ENCODE results near the gene PRKACG.
"Not testable (repeated sequence)": the region's sequence is repeated elsewhere in the genome, so short reads cannot be mapped to it uniquely, and the experiment has no call there.

Gene PRKACG

DNA sequence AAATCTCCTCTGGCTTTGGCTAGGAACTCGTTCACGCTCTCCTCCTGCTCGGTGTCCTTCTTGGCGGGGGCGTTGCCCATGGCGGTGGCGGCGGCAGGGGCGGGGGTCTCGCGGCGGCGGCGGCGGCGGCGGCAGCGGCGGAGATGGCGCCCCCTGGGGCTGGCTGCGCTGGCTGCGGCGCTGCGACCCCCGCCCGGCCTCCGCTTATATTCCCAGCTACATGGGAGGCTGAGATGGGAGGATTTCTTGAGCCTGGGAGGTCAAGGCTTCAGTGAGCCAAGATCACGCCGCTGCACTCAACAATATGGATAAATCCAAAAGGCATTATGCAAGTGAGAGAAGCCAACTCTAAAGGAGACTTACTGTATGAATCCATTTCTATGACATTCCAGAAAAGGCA is at the start of gene PRKACG:
Gene PRKACG (minus strand): TSS at position 101 of the 400 bp plus-strand sequence. CDS start 21 bp downstream, at position 80.
- DNase-seq (ENCODE audit: low spot score): no peak

DNA sequence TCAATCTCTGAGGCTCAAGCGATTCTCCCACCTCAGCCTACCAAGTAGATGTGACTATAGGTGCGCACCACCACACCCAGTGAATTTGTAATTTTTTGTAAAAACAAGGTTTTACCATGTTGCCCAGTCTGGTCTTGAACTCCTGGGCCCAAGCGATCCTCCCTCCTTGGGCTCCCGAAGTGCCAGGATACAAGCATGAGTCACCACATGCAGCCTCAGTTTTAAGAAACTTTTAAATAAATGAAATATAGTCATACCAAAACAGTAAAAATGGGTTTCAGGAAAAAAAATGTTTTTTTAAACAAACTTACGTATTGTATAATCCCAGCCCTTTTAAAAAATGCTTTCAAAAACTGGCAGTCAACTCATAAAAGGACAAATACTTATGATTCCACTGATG is 48.3 kb upstream of the PRKACG start:
- no peak for DNase-seq (ENCODE audit: low spot score)

DNA sequence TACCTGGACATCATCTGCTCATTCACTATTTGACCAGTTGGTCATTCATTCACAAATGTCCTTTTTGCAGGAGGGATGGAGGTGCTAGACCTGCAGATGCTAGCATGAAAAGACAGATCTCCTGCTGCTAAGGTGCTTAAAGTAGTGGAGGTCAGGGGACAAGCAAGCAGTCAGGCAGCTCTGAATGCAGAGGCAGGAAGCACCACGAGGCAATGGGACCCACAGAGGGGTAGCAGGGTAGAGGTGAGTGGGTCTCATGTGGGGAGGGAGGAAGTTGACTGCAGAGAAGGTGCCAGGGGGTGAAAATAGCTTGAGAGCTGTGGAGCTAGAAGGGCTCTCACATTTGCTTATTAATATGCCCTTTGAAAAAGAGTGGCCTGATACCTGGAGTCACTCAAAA is 46.9 kb upstream of the PRKACG start:
- DNase-seq (ENCODE audit: low spot score): no peak

DNA sequence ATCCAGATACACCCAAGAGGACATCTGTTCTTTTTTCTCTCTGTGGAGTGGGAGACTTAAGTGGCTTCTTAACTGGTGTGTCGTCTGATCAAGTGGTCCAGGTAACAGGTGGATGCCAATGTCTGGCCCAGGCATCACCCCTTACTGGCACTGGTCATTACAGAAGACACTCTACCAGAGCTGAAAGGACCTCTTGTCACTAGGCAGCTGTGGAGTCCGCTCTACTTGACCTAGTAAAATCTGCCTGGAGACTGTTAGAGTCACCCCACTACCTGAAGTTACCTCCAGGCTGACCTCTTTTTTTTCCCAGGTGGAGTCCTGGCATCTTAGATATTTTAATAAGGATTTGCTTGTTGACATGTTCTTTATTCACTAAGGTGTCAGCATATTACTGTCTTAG is 44.2 kb upstream of the PRKACG start:
- DNase-seq (ENCODE audit: low spot score): no peak

DNA sequence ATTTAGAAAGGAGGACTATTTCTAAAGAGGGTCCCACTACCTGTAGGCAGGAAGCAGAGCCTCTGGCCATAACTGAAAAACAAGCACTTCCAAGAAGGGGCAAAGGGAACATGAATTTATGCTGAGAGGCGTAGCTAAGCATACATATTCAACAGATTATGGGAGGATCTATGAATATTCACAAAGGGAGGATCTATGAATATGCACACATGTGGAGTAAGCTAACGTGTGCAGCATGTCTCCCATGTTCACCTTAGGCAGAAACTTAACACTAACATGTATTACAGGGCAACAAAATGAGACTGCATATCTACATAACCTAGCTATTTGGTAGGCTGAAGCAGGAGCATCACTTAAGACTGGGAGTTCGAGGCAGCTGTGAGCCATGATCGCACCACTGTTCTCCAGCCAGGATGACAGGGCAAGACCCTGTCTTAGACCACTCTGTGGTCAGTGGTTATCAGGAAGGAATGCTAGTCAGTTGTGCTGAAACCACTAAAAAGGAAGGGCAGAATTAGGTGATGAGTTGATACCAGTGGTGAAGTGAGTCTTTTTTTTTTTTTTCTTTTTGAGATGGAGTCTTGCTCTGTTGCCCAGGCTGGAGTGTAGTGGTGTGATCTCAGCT is 42.4 kb upstream of the PRKACG start:
- no peak for DNase-seq (ENCODE audit: low spot score)

DNA sequence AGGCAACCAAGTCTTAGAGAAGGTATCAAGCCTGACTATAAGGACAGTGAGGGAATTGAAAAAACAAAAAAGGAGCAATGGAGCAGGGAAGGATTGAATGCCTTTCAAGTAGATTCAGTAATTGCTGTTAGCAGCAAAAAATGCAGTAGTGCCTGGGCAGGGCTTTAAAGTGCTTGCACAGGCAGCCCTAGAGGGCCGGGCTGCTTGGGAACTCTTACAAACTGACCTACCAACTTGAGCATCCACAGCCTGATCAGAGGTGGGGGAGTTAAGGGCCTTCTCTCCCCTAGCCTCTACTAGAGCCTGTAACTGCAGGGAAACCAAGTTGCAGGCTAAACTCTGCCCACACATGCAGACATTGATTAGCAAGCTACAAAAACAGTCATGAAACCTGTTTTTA is 41.1 kb upstream of the PRKACG start:
- no peak for DNase-seq (ENCODE audit: low spot score)

DNA sequence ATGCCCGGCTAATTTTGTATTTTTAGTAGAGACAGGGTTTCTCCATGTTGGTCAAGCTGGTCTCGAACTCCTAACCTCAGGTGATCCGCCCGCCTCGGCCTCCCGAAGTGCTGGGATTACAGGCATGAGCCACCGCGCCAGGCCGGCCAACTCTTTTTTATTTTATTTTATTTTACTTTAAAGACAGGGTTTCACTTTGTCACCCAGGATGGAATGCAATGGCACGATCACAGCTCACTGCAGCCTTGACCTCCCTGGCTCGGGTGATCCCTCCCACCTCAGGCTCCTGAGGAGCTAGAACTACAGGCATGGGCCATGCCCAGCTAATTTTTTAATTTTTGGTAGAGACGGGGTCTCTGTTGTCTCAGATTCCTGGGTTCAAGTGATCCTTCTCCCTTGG is 37.0 kb upstream of the PRKACG start:
- not testable (repeated sequence) for DNase-seq (ENCODE audit: low spot score)

DNA sequence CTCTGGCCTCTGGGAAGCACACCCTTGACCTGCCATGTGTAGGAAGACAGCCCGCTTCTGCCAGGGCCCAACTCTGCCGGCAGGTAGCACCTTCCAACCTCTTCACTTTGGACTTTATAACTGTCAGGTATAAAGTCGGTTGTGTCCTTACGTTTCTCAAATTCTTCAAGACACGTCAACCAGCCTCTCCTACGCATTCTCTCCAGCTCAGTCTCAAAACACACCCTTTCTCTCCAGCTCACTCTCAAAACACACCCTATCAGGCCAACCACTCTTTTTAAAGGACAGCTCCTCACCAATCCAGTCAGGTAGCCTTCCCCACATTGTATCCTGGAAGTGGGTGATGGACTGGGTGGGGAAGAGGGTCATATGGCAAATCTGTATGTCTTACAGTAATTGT is 35.2 kb upstream of the PRKACG start:
- DNase-seq (ENCODE audit: low spot score): no peak

DNA sequence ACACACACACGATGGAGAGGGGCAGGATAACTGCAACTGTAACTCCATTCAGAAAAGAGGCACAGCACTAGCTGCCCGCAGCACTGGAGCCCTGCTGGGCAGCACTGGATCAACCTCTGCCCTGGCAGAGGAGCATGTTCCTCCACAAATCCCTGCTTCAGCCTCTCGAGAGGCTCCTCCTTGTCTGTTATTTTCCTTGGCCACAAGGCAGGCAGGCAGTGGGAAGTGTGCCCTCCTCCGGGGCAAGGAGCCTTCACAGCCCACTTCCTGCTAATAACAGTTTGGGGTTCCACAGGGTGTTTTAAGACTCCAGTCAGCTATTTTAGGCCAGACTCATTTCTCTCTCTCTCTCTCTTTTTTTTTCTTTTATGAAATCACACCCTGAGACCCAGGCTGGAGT is 33.5 kb upstream of the PRKACG start:
- DNase-seq (ENCODE audit: low spot score): no peak

DNA sequence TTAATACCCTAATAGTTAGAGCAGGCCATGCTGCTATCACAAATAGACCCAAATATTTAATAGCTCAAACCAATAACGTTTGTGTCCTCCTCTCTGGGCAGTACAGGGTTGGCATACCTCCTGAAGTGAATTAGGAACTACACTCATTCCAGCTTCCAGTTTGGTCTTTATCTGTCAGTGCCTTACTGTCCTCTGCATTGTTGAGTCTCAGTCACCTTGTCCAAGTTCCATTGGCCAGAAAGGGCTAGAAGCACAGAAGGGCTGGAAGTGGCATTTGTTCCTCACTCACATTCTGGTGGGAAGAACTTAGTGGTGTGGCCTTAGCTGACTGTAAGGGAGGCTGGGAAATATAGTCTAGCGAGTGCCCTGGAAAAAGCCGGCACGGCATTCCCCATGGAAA is 32.8 kb upstream of the PRKACG start:
- DNase-seq (ENCODE audit: low spot score): no peak

DNA sequence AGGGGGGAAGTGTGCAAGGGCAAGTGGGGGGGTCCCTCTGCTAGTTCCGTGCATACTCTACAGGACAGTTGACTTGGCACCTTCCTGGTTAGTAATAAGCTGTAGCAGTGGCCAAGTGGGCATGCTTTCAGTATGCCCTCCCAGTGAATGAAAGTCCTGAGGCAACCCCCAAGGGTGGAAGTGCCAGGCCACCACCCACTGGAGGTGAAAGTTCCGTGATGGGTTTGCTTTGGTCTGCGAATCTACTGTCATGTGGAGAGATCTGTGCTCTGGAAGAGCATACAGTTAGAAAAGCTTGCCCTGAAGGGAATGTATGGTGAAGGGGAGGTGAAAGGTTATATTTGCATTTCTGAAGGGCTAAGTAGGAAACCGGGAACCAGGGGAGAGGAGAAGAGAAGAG is 31.9 kb upstream of the PRKACG start:
- DNase-seq (ENCODE audit: low spot score): no peak

DNA sequence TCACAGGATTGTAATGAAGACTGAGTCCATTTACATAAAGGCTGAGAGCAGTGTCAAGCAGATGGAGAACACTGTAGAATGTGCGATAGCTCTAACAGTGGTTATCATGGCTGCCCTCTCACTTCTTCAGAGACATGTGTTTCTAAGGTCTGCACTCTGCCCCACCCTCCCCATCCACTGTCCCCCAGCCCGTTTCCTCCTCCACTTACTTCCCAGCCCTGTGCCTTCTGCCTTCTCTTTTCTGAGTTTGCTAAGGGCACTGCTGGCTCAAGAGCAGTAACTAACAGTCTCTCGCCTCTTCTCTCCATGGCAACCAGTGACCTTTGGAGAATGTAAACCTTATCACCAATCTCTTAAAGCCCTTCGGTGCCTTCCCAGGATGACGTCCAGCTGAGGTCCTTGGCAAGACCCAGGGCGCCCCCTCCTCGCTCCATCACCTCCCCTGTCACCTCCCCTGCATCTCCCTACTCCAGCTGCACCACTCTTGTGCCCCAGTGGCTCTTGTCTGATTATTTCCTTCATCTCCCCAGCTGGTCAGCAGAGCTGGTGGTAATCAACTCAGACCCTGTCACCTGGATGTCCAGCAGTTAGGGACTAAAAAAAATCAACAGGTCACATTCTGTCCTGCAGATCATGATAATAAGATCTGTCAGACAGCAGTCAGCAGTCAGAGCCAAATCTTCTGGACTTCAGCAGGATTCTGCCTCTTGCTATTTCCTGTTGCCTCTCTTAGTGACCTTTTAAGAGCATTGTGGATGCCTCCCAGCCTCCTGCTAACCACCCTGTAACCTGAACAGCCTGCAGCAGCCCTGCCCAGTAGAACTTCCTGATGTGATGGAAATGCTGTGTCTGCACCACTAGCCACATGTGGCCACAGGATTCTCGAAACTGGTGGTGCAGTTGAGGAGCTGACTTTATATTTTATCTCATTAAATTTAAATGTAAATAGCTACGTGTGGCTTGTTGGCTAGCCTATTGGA is 30.6 kb upstream of the PRKACG start:
- no peak for DNase-seq (ENCODE audit: low spot score)

DNA sequence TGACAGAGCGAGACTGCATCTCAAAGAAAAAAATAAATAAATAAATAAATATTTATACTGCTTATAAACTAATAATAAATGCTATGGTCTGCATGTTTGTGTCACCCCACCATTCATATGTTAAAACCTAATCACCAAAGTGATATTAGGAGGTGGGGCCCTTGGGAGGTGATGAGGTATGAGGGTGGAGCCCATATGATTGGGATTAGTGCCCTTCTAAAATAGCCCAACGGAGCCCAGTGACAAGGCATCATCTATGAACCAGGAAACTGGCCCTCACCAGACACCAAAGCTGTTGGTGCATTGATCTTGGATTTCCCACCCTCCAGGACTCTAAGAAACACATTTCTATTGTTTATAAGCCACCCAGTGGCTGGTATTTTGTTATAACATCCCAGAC is 26.7 kb upstream of the PRKACG start:
- DNase-seq (ENCODE audit: low spot score): no peak

DNA sequence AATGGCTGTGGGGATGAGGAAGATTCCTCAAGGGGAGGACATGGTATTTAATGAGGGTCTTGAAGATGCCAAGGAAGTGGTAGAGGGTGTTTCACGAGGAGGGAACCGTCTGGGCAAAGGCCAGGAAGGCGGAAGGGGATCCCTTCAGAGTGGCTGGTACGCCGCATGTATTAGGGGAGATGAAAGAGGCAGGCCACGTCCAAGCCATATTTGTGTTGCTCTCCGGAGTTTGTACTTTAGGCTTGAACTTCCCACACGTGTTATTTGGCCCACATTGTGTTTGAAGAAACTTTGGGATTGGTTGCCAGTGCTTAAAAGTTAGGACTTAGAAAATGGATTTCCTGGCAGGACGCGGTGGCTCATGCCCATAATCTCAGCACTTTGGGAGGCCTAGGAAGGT is 22.9 kb upstream of the PRKACG start:
- no peak for DNase-seq (ENCODE audit: low spot score)

DNA sequence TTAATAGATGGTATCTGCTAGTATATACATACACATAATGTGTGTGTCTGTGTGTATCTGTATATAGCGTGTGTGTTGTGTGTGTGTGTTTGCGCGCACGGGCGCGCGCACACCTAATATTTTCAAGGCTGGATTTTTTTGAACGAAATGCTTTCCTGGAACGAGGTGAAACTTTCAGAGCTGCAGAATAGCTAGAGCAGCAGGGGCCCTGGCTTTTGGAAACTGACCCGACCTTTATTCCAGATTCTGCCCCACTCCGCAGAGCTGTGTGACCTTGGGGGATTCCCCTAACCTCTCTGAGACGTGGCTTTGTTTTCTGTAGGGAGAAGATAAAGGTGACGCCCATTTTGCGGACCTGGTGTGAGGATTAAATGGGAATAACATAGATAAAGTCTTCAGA is 22.4 kb upstream of the PRKACG start:
- peak; percentile 17 for DNase-seq (ENCODE audit: low spot score)

DNA sequence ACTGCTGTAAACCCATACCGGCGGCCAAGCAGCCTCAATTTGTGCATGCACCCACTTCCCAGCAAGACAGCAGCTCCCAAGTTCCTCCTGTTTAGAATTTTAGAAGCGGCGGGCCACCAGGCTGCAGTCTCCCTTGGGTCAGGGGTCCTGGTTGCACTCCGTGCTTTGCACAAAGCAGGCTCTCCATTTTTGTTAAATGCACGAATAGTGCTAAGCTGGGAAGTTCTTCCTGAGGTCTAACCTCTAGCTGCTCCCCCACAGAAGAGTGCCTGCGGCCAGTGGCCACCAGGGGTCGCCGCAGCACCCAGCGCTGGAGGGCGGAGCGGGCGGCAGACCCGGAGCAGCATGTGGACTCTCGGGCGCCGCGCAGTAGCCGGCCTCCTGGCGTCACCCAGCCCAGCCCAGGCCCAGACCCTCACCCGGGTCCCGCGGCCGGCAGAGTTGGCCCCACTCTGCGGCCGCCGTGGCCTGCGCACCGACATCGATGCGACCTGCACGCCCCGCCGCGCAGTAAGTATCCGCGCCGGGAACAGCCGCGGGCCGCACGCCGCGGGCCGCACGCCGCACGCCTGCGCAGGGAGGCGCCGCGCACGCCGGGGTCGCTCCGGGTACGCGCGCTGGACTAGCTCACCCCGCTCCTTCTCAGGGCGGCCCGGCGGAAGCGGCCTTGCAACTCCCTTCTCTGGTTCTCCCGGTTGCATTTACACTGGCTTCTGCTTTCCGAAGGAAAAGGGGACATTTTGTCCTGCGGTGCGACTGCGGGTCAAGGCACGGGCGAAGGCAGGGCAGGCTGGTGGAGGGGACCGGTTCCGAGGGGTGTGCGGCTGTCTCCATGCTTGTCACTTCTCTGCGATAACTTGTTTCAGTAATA is 21.8 kb upstream of the PRKACG start, which contains the start of gene FXN:
Gene FXN (plus strand): TSS at position 315 of the 871 bp plus-strand sequence. CDS start 31 bp downstream, at position 346.
- peak; percentile 57 for DNase-seq (ENCODE audit: low spot score)

DNA sequence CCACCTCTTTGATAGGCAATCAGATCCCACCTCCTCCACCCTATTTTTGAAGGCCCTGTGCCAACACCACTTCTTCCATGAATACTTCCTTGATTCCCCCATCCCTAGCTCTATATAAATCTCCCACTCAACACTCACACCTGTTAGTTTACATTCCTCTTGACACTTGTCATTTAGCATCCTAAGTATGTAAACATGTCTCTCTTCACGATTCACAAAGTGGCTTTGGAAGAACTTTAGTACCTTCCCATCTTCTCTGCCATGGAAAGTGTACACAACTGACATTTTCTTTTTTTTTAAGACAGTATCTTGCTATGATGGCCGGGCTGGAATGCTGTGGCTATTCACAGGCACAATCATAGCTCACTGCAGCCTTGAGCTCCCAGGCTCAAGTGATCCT is 20.2 kb upstream of the PRKACG start:
- no peak for DNase-seq (ENCODE audit: low spot score)

DNA sequence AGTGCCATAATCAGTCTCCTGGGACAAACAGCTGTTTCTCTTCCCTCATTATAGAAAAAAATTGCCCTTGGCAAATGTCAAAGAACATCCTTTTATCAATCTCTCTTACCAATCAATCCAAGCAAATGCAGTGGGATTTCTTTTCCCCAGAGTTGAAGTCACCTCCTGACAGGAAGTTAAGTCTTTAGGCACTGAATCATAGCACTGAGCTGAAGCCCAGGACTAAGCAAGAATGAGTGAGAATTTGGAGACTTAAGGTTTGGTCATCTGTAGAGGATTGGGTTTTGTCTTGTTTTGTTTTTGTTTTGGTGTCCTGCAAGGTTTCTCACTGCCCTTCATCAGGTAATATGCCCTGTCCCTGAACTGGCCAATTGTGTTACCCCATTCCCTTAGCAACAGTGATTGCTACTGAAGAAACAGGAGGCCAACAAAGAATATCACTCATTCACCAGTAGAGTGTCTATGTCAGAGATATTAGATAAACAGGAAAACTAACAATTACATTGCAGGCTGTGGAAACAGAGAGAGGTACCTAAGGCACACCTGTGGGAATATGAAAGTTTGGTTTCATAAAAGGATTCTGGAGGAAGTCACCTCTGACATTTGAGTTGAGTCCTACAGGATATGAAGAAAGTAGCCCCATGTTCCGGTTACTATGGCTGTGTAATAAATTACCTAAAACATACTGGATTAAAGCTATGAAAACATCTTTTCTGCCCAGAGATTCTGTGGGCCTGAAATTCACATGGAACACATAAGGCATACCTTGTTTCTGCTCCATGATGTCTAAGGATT is 17.1 kb upstream of the PRKACG start:
- no peak for DNase-seq (ENCODE audit: low spot score)

DNA sequence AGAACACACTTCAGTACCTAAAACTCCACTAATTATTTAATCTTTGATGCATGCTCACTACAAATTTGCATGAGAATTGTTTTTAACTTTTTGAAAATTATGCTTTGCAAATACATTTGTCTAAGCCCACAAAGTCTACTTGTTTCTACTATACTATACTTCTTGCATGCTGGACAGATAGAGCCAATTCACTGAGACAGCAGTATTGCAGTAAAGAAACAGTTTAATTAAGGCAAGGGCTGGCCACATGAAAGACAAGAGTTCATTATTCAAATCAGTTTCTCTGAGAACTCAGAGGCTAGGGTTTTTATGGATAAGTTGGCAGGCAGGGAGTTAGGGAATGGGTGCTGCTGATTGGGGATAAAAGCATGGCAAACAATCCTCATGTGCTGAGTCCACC is 15.6 kb upstream of the PRKACG start:
- DNase-seq (ENCODE audit: low spot score): no peak

DNA sequence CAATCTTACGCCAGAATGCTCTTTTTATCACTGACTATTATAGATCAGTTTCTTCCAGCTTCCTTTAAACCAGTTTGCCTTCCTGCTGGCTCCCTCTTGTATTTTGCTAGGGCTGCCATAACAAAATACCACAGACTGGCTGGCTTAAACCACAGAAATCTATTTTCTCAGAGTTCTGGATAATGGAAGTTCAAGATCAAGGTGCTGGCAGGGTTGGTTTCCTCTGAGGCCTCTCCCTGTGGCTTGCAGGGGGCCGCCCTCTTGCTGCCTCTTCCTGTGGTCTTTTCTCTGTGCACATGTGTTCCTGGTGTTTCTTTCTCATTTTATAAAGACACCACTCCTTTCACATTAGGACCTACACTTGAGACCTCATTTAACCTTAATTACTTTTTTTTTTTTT is 14.8 kb upstream of the PRKACG start:
- DNase-seq (ENCODE audit: low spot score): no peak

DNA sequence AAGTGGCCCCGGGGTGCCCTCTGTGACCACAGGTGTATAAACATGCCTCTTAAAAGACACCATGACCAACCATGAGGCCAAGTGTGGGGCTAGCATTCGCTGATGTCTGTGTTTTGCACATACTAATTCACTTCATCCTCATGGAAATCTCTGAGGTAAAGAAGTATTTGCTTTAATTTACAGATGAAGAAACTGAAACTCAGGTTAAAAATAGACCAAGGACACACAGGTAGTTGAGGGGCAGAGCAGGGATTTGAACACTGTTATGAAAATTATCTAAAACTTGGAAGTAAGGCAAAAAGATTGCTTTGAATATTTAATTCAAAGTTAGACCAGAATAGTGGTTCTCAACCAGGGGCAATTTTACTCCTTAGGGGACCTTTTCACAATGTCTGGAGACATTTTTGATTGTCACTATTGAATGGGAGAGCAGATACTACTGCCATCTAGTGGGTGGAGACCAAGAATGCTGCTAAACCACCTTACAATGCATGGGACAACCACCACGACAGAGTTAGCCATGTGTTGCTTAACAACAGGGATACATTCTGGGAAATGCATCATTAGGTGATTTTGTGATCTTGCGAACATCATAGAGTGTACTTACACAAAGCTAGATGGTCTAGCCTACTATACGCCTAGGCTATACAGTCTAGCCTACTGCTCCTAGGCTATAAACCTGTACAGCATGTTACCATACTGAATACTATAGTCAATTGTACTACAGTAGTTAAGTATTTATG is 13.6 kb upstream of the PRKACG start:
- DNase-seq (ENCODE audit: low spot score): peak; percentile 71
